HUES64 (cell line): ENCODE results near the gene LSG1. TPM values are rescaled to one million over a fixed set of nuclear protein-coding genes. Genes with fewer than 3 reads are reported as not detected.

Experiments used
- H3K27ac ChIP-seq: 2 replicates; pipeline ENCODE4 v1.7.0; 2013; ENCODE audit warnings: low read depth, low read length, inconsistent platforms
- H3K27me3 ChIP-seq: 2 replicates; pipeline ENCODE4 v1.6.1; 2013; ENCODE audit warnings: mild to moderate bottlenecking, low read length; ENCODE audit not compliant: insufficient read depth
- H3K36me3 ChIP-seq: 2 replicates; pipeline ENCODE4 v1.6.1; 2013; ENCODE audit warnings: mild to moderate bottlenecking, low read length; ENCODE audit not compliant: insufficient read depth
- H3K4me1 ChIP-seq: 2 replicates; pipeline ENCODE4 v1.6.1; 2013; ENCODE audit warnings: mild to moderate bottlenecking, low read length, moderate library complexity; ENCODE audit not compliant: insufficient read depth
- H3K4me3 ChIP-seq: 2 replicates; pipeline ENCODE4 v1.5.1; 2013; ENCODE audit warnings: mild to moderate bottlenecking, low read length, moderate library complexity
- H3K9ac ChIP-seq: 2 replicates; pipeline ENCODE4 v1.6.1; 2013; ENCODE audit warnings: mild to moderate bottlenecking, low read depth, low read length
- H3K9me3 ChIP-seq: 2 replicates; pipeline ENCODE4 v1.6.1; 2013; ENCODE audit warnings: low read depth, low read length; ENCODE audit not compliant: insufficient read depth
- WGBS: fragments of 150-250, 120-280 bp; methylation state at CpG from one replicate; pipeline ENCODE4 v1.1.7; 2013; ENCODE audit warnings: missing lambda C conversion rate; 5-methylcytosine and 5-hydroxymethylcytosine counted together
- polyA plus RNA-seq, 2 experiments: library from polyadenylated mRNA; stranded (reverse); fragments of 50-300 nt; gene quantifications; one replicate each; pipeline ENCODE4 v1.2.3, GENCODE V29; 2013

Gene LSG1
- 43.6 TPM for polyA plus RNA-seq (2013, experiment 1 of 2)
- polyA plus RNA-seq (2013, experiment 2 of 2) = 32.9 TPM

- H3K27ac ChIP-seq = peak within 1 kb of the TSS; percentile 91
- peaks cover 13% of the 10 kb centered on the region for H3K27me3 ChIP-seq
- under 1% methylated on average over 54 of the region's 57 CpGs for WGBS
- peaks cover 6% of the 10 kb centered on the region; the same call in 1 of the 2 replicates for H3K4me1 ChIP-seq
- H3K9me3 ChIP-seq = no peaks in the 10 kb centered on the region
- peak within 1 kb of the TSS; percentile 95 for H3K9ac ChIP-seq
- peak within 1 kb of the TSS; percentile 88 for H3K4me3 ChIP-seq
- H3K36me3 ChIP-seq = peaks cover 27% of the 10 kb centered on the region
Measured at GRCh38 chr3:194671900-194672808, at the start of gene LSG1. TSS of gene LSG1 (minus strand) at chr3:194672191. CDS start at chr3:194672162, 29 bp downstream.

GRCh38 chr3:194720048-194720447 lies 48.1 kb upstream of the LSG1 start:
- H3K9ac ChIP-seq = no peak overlapping the region
- no peak overlapping the region for H3K4me3 ChIP-seq
- no peak overlapping the region for H3K27ac ChIP-seq
- H3K9me3 ChIP-seq = no peaks in the 10 kb centered on the region
- no peaks in the 10 kb centered on the region for H3K36me3 ChIP-seq
- H3K4me1 ChIP-seq = no peaks in the 10 kb centered on the region
- H3K27me3 ChIP-seq = no peaks in the 10 kb centered on the region
- 83% methylated on average over 6 of the region's 6 CpGs for WGBS

- no peak overlapping the region for H3K9ac ChIP-seq
- no peaks in the 10 kb centered on the region for H3K4me1 ChIP-seq
- WGBS = 69% methylated on average over 2 of the region's 2 CpGs
- H3K9me3 ChIP-seq = no peaks in the 10 kb centered on the region
- no peaks in the 10 kb centered on the region for H3K36me3 ChIP-seq
- no peak overlapping the region for H3K4me3 ChIP-seq
- H3K27ac ChIP-seq = no peak overlapping the region
- no peaks in the 10 kb centered on the region for H3K27me3 ChIP-seq
Measured at GRCh38 chr3:194718079-194718478, 46.1 kb upstream of the LSG1 start.

GRCh38 chr3:194715022-194715800 lies 43.2 kb upstream of the LSG1 start:
- H3K27me3 ChIP-seq = no peaks in the 10 kb centered on the region
- no peak overlapping the region for H3K4me3 ChIP-seq
- H3K9me3 ChIP-seq = no peaks in the 10 kb centered on the region
- WGBS = 90% methylated on average over 8 of the region's 8 CpGs
- H3K27ac ChIP-seq = no peak overlapping the region
- no peaks in the 10 kb centered on the region for H3K4me1 ChIP-seq
- H3K9ac ChIP-seq = no peak overlapping the region
- no peaks in the 10 kb centered on the region for H3K36me3 ChIP-seq

GRCh38 chr3:194714564-194714963 lies 42.6 kb upstream of the LSG1 start:
- H3K27ac ChIP-seq = no peak overlapping the region
- H3K9me3 ChIP-seq = no peaks in the 10 kb centered on the region

GRCh38 chr3:194714137-194714455 lies 42.1 kb upstream of the LSG1 start:
- Histone ChIP-seq H3K9me3 (no peaks in the 10 kb centered on the region), H3K4me3 (no peak overlapping the region), H3K36me3 (no peaks in the 10 kb centered on the region), H3K4me1 (no peaks in the 10 kb centered on the region), H3K27me3 (no peaks in the 10 kb centered on the region), H3K9ac (no peak overlapping the region), H3K27ac (no peak overlapping the region)
- 92% methylated on average over 5 of the region's 5 CpGs for WGBS

More at GRCh38 chr3:194714564-194714963, 42.6 kb upstream of the LSG1 start:
- 96% methylated on average over 6 of the region's 6 CpGs for WGBS
- Histone ChIP-seq H3K4me1 (no peaks in the 10 kb centered on the region), H3K4me3 (no peak overlapping the region), H3K36me3 (no peaks in the 10 kb centered on the region), H3K9ac (no peak overlapping the region), H3K27me3 (no peaks in the 10 kb centered on the region)

- Histone ChIP-seq H3K27me3 (no peaks in the 10 kb centered on the region), H3K4me3 (no peak overlapping the region), H3K36me3 (no peaks in the 10 kb centered on the region), H3K9ac (no peak overlapping the region), H3K27ac (no peak overlapping the region), H3K9me3 (no peaks in the 10 kb centered on the region), H3K4me1 (no peaks in the 10 kb centered on the region)
- 88% methylated on average over 8 of the region's 9 CpGs for WGBS
Measured at GRCh38 chr3:194713299-194714136, 41.5 kb upstream of the LSG1 start.

GRCh38 chr3:194711913-194712312 lies 39.9 kb upstream of the LSG1 start:
- Histone ChIP-seq H3K4me1 (peaks cover 4% of the 10 kb centered on the region), H3K27ac (no peak overlapping the region), H3K36me3 (no peaks in the 10 kb centered on the region), H3K9ac (no peak overlapping the region), H3K9me3 (no peaks in the 10 kb centered on the region), H3K4me3 (no peak overlapping the region), H3K27me3 (no peaks in the 10 kb centered on the region)
- WGBS = 88% methylated on average over 6 of the region's 6 CpGs

- no peak overlapping the region for H3K4me3 ChIP-seq
- 99% methylated on average over 3 of the region's 3 CpGs for WGBS
- H3K4me1 ChIP-seq = peaks cover 10% of the 10 kb centered on the region
- H3K9ac ChIP-seq = no peak overlapping the region
- no peaks in the 10 kb centered on the region for H3K36me3 ChIP-seq
- H3K27ac ChIP-seq = no peak overlapping the region
- no peaks in the 10 kb centered on the region for H3K9me3 ChIP-seq
- H3K27me3 ChIP-seq = no peaks in the 10 kb centered on the region
Measured at GRCh38 chr3:194711286-194711685, 39.3 kb upstream of the LSG1 start.

- Histone ChIP-seq H3K9ac (no peak overlapping the region), H3K4me1 (peaks cover 10% of the 10 kb centered on the region), H3K27me3 (no peaks in the 10 kb centered on the region), H3K27ac (no peak overlapping the region), H3K4me3 (no peak overlapping the region), H3K36me3 (no peaks in the 10 kb centered on the region), H3K9me3 (no peaks in the 10 kb centered on the region)
- 80% methylated on average over 7 of the region's 7 CpGs for WGBS
Measured at GRCh38 chr3:194707147-194707540, 35.2 kb upstream of the LSG1 start.
